ENCODE measurements around the gene MYO1D. TPM values are rescaled to one million over a fixed set of nuclear protein-coding genes. Genes with fewer than 3 reads are reported as not detected.
A peak's percentile ranks its signal among the peaks of the same experiment; 100 is the strongest.

MYO1D gene
- total RNA-seq, 1 experiment from 2014 or later, result 23.5 TPM

GRCh38 chr17:32551186-32551955 lies 325.6 kb downstream of the MYO1D start:
- Histone ChIP-seq H3K36me3 (ENCODE audit: low read depth, low read length) (no peaks in the 10 kb centered on the region), H3K9me2 (replicated peaks; ENCODE audit: low read length) (no peaks in the 10 kb centered on the region), H3K4me3 (ENCODE audit: low read length) (peak overlapping the region; percentile 50), H3K27me3 (ENCODE audit: low read length) (no peaks in the 10 kb centered on the region), H3K9me3 (ENCODE audit: low read length) (no peaks in the 10 kb centered on the region), H3K4me1 (ENCODE audit: insufficient read depth, low read length) (peaks cover 17% of the 10 kb centered on the region), H4K20me1 (ENCODE audit: low read length) (no peaks in the 10 kb centered on the region), H3F3A (ENCODE audit: low read length, unreplicated experiment) (peaks cover 3% of the 10 kb centered on the region), H3K4me2 (ENCODE audit: low read length) (peak overlapping the region; percentile 77), H3K27ac (ENCODE audit: low read length) (peak overlapping the region; percentile 88), H3K79me2 (ENCODE audit: low read length) (no peaks in the 10 kb centered on the region), H2AFZ (ENCODE audit: low read length) (peak overlapping the region; percentile 78), H3K9ac (ENCODE audit: low read length) (peak overlapping the region; percentile 41)
- ChIA-PET CTCF (interaction anchor here (0.6 kb wide), 1 partner anchor 39 kb away, joined by 4 read pairs; no protein-coding TSS in a partner anchor), POLR2A (ENCODE audit: unreplicated experiment) (interaction anchor here (0.9 kb wide), 1 partner anchor 62 kb away, joined by 3 read pairs; no protein-coding TSS in a partner anchor)
- peak; percentile 86 for ATAC-seq
- intact Hi-C loops (cut with micrococcal nuclease), result no loop called here
- no TSS peak for BruUV-seq (replicated peaks)
- DNase-seq, result peak; percentile 80
- TF ChIP-seq CTCF (conservative IDR thresholded peaks at IDR 0.05; ENCODE audit: low read depth, low read length) (no peak), EZH2phosphoT487 (IDR thresholded peaks at IDR 0.05; ENCODE audit: borderline replicate concordance, low read length) (no peak), EZH2 (IDR thresholded peaks at IDR 0.05; ENCODE audit: low read length, unreplicated experiment) (no peak)

- no peaks in the 10 kb centered on the region for H3K27me3 ChIP-seq (ENCODE audit: low read length)
- no peak overlapping the region for H3K4me2 ChIP-seq (ENCODE audit: low read length)
- CTCF ChIA-PET, result no interaction called here
- H3K4me3 ChIP-seq (ENCODE audit: low read length), result no peak overlapping the region
- no TSS peak for BruUV-seq (replicated peaks)
- H3K9me3 ChIP-seq (ENCODE audit: low read length), result no peaks in the 10 kb centered on the region
- intact Hi-C loops (cut with micrococcal nuclease), result no loop called here
- H3K79me2 ChIP-seq (ENCODE audit: low read length), result no peaks in the 10 kb centered on the region
- no peaks in the 10 kb centered on the region for H3K36me3 ChIP-seq (ENCODE audit: low read depth, low read length)
- TF ChIP-seq EZH2phosphoT487 (IDR thresholded peaks at IDR 0.05; ENCODE audit: borderline replicate concordance, low read length) (no peak), CTCF (conservative IDR thresholded peaks at IDR 0.05; ENCODE audit: low read depth, low read length) (no peak), EZH2 (IDR thresholded peaks at IDR 0.05; ENCODE audit: low read length, unreplicated experiment) (no peak)
- POLR2A ChIA-PET (ENCODE audit: unreplicated experiment), result no interaction called here
- H3K4me1 ChIP-seq (ENCODE audit: insufficient read depth, low read length), result peaks cover 17% of the 10 kb centered on the region
- H3K9ac ChIP-seq (ENCODE audit: low read length), result no peak overlapping the region
- no peak overlapping the region for H2AFZ ChIP-seq (ENCODE audit: low read length)
- ATAC-seq, result no peak
- no peaks in the 10 kb centered on the region for H4K20me1 ChIP-seq (ENCODE audit: low read length)
- no peaks in the 10 kb centered on the region for H3K9me2 ChIP-seq (replicated peaks; ENCODE audit: low read length)
- H3F3A ChIP-seq (ENCODE audit: low read length, unreplicated experiment), result peaks cover 3% of the 10 kb centered on the region
- DNase-seq, result no peak
- H3K27ac ChIP-seq (ENCODE audit: low read length), result no peak overlapping the region
These were observed 327.4 kb downstream of the MYO1D start for GRCh38 chr17:32549559-32549958.

GRCh38 chr17:32546031-32546444 lies 330.9 kb downstream of the MYO1D start:
- DNase-seq (no peak), ATAC-seq (no peak)
- H3K27me3 ChIP-seq (ENCODE audit: low read length), result no peaks in the 10 kb centered on the region
- no peak overlapping the region for H2AFZ ChIP-seq (ENCODE audit: low read length)
- no peak overlapping the region for H3K27ac ChIP-seq (ENCODE audit: low read length)
- BruUV-seq (replicated peaks), result no TSS peak
- no peak for TF ChIP-seq EZH2 (IDR thresholded peaks at IDR 0.05; ENCODE audit: low read length, unreplicated experiment)
- no peak for TF ChIP-seq EZH2phosphoT487 (IDR thresholded peaks at IDR 0.05; ENCODE audit: borderline replicate concordance, low read length)
- TF ChIP-seq CTCF (conservative IDR thresholded peaks at IDR 0.05; ENCODE audit: low read depth, low read length), result no peak
- no peak overlapping the region for H3K9ac ChIP-seq (ENCODE audit: low read length)
- H3K79me2 ChIP-seq (ENCODE audit: low read length), result no peaks in the 10 kb centered on the region
- no peaks in the 10 kb centered on the region for H3F3A ChIP-seq (ENCODE audit: low read length, unreplicated experiment)
- no peak overlapping the region for H3K4me2 ChIP-seq (ENCODE audit: low read length)
- H4K20me1 ChIP-seq (ENCODE audit: low read length), result no peaks in the 10 kb centered on the region
- intact Hi-C loops (cut with micrococcal nuclease), result no loop called here
- CTCF ChIA-PET, result no interaction called here
- no peaks in the 10 kb centered on the region for H3K9me3 ChIP-seq (ENCODE audit: low read length)
- no peak overlapping the region for H3K4me3 ChIP-seq (ENCODE audit: low read length)
- H3K36me3 ChIP-seq (ENCODE audit: low read depth, low read length), result no peaks in the 10 kb centered on the region
- peaks cover 7% of the 10 kb centered on the region for H3K4me1 ChIP-seq (ENCODE audit: insufficient read depth, low read length)
- no peaks in the 10 kb centered on the region for H3K9me2 ChIP-seq (replicated peaks; ENCODE audit: low read length)
- POLR2A ChIA-PET (ENCODE audit: unreplicated experiment), result no interaction called here
